NCI-H748 (cell line): Measurements from ENCODE around the gene TSPAN15.
"Not testable (repeated sequence)": the region's sequence is repeated elsewhere in the genome, so short reads cannot be mapped to it uniquely, and the experiment has no call there.

Experiments
- DNase-seq: peaks from one replicate; lab custom pipeline; 2025; ENCODE audit not compliant: unreplicated experiment; lab: John Stamatoyannopoulos, UW

TSPAN15 gene

DNA sequence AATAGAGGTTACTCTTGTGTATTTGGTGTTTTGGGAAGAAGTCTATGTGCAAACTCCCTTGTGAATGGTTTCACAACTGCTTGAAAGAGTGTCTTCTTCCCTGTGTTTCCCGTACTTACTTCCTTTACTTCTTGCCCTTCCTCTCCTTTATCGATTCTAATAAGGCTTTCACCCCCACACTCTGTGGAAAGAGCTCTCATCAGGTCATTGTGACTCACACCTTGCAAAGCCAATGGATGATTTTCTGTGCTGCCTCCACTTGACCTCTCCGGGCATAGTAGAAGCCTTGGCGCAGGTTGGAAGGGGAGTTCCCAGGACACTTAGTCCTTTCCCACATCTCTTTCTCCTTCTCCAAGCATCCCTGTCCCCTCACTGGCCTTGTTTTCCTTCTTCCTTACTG is 6.2 kb upstream of the TSPAN15 start:
- DNase-seq, result no peak

DNA sequence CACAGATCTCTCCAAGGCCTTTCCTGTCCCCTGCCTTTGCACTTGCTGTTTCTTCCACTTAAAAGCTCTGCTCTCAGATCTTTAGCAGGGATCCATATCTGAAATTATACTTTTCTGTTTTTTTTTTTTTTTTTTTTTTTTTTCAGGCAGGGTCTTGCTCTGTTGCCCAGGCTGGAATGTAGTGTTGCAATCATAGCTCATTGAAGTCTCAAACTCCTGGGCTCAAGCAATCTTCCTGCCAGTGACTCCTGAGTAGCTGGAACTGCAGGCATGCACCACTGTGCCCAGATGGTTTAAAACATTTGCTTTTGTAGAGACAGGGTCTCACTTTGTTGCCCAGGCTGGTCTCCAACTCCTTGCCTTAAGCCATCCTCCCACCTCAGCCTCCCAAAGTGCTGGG is 5.0 kb upstream of the TSPAN15 start:
- no peak for DNase-seq

DNA sequence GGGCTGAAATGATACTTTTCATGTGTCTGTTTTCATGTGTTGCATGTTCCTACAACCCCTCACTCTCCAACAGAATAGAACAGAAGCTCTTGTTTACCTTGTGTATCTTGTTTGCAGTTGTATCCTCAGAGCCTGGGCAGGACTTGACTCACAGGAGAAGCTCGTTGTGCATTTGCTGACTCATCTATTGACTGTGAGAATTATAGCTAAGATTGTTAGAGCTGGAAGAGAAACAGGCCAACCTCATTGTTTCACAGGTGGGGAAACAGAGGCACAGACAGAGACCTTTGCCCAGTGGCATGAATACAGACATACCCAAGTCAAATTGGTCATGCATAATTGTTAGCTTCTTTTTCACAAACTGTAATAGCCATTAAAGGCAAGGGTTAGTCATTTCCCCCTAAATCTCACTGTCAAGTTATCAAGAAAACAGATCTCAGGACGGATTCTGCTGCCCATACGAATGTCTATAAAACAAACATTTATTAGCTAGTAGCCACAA is 4.6 kb upstream of the TSPAN15 start:
- no peak for DNase-seq

DNA sequence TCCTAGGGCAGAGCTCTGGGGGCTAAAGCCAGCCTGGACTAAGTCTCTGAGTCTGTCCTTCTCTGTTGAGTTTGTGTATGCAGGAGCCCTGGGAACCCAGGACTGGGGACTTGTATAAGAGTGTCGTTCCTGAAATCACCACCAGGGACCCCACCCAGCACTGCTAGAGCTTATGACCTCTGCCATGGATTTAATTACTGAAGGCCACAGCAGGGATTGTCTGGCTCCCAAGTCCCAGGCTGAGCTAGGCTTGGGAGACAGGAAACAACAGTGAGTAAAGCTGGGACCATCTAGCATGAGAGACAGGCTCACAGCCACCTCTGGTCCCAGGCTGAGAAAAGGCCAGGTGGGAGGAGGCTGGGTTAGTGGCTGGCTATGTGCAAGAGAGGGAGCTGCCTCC is 1.4 kb upstream of the TSPAN15 start:
- peak; percentile 61 for DNase-seq

DNA sequence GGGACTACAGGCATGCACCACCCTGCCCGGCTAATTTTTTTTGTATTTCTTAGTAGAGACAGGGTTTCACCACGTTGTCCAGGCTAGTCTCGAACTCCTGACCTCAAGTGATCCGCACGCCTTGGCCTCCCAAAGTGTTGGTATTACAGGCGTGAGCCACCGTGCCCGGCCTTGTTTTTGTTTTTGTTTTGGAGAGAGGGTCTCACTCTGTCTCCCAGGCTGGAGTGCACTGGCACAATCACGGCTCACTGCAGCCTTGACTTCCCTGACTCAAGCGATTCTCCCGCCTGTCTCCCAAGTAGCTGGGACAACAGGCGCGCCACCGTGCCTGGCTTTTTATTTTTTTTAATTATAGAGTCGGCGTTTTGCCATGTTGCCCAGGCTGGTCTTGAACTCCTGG is 870 bp upstream of the TSPAN15 start:
- DNase-seq, result not testable (repeated sequence)

DNA sequence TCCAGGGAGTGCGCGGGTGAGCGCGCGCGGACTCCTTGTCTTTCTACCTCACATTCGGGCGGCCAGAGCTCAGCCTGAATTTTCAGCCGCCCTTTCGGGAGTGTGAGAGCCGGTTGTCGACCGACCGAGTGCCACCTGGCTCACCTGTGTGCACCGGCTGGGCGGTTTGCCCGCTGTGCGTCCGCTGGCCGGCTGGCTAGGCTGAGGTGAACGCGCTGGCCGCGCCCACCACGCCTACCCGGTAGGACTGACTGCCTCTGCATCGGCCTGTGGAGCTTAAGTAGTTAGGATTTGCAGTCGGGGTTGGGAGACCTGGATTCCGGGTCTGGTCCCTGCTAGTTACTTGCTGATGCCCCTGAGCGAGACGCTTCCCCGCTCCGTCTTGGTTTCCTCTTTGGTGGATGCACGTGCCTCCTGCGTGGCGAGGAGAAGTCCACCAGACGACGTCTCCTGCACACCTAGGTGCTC is 553 bp downstream of the TSPAN15 start:
- peak; percentile 69 for DNase-seq

DNA sequence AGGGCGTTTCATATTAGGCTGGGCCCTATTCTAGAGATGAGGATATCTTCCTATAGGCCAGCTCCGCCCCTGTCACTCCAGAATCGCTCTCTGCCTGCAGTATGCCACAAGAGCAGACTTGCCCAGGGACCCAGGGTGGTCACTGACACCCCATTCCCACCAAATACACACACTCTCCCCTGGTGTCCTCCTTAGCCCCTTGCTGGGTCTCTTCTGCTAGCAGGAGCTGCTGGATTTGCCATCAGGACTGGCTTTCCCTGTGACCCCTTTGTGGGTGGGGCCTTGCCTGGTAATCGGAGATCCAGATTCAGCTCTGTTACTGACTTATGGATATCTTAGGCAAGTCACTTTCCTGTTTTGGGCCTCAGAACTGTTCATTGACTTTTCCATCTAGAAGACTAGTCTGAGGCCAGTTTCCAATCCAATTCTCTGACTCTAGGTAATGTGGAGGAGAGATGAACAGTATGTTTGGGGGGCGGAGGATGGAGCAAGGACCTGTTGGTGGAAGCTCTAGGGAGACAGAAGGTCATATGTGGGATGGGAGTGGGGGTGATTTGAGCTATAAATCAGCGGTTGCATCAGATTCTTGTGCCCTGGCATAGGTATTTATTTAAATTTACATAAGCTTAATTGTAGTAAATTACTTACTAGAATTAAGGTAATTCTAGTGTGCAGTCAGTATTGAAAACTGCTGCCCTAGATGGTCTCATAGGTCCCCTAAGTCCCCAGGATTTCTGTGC is 1.6 kb downstream of the TSPAN15 start:
- DNase-seq, result no peak

DNA sequence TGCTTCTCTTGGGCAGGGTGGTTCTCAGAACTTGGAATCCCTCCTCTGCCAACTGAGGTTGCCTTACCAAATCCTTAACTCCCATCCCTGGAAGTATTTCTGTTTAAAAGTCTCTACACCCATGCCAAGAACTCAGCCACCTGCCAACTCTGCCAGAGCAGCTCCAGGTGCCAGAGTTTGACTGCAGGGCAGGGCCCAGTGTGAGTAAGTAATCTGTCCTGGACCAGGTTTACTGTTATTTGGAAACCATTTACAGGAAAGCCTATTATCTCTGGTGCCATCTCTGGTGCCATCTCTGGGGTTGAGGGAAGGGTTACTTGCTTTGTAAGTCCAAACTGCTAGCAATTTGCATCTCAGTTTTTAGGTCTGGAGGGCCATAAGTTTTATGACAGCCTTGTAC is 2.5 kb downstream of the TSPAN15 start:
- no peak for DNase-seq

DNA sequence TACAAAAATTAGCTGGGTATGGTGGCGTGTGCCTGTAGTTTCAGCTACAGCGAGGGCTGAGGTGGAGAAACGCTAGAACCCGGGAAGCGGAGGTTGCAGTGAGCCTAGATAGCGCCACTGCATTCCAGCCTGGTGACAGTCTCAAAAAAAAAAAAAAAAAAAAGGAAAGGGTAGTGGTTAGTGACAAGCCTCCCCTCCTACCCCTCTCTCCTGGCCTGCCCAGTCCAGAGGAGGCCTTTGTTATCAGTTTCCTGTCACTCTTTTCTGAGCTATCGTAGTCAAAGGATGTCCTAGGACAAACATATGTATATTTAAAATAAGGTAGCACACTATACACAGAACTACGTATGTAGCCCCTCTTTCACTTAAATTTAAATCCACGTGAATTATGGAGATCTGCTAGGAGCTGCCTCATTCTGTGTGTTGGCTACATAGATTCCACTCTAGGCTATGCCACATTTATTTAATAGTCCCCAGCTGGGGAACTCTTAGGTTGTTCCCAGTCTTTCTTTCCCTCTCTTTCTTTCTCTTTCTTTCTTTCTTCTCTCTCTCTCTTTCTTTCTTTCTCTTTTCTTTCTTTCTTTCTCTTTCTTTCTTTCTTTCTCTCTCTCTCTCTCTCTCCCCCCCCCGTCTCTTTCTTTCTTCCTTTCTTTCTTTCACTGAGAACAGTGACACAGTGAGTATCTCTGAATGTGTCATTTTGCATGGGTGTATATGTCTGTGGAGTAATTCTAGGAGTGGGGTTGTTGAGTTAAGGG is 3.9 kb downstream of the TSPAN15 start:
- DNase-seq, result no peak

DNA sequence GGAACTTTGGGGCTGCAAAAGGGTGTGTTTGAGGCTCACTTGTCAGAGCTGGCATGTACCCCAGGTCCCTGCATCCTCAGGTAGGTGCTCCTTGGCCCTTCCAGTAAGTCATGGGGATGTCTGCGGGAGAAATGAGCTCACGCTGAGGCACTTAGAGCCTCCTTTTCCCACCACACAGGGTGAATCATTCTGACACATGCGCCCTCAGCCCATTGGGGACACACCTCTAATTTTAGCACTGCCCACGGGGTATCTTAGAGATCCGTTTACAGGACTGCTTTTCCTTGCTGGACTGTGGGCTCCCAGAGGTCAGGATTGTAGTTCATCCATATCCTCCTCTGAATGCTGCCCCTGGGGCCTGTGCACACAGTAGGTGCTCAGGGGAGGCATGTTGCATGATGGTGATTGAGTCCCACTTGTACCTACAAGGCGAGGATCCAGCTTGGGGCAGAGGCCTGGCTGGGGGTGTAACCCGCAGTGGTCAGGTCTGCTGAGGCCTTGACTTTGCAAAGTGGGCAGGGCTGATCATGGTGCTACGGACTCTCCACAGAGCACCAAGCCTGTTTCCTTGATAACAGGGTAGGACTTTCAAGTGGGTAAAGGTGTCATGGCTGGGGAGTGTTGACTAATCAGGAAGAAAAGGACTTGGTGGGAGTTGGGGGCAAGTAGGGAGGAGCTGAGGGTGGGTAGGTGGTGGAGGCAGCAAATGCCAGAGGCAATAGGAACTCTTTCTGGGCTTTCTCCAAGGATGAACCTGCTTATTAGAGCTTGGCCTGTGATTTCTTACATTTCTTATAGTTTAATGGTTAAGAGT is 5.8 kb downstream of the TSPAN15 start:
- no peak for DNase-seq

DNA sequence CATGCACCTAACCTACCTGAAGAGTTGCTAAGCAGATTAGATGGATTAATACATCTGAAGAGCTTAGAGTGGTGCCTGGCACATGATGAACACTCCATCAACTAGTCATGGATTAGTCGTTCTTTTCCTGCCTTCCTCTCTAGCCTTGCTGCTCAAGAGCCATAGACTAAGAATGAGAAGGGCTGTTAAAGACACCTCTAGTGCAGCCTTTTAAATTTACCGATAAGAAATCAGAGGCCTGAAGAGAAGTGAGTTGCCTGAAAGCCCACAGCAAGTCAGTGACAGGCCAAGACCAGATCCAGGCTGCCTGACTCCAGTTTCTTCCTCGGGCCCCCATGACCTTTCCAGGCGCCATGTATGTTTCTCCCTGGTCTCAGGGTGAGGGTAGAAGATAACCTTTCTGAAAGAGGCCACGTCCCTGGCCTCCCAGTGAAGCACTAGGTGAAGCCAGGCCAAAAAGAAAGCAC is 6.5 kb downstream of the TSPAN15 start:
- no peak for DNase-seq

DNA sequence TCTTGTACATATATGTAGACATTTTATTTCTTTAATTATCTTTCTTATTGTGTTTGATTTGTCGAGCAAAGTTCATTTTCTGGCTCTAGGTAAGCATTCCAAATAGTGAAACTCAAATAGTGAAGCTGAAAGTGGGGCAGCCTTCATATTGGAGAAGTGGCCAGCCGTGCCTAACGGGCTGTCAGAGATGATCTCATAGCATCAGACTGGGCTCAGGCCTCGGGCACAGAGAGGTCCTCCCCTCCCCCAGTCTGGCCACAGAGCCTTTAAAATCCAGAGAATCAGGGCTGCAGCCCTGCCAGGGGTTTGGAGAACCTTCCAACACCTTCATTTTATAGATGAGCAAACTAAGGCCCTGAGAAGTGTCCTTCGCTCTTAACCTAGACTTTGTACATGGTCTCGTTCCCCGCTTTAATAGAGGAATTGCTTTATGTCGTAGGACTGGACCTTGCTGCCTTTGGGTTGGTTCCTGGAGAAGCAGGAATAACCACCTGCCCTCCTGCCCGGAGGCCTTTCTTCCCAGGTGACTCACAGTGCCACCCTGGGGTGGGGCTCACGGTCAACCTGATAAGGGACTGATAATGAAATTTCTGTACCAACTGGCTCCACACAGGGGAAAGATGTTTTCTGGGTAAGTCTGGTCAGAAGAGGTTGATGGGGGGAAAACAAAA is 7.3 kb downstream of the TSPAN15 start:
- no peak for DNase-seq

DNA sequence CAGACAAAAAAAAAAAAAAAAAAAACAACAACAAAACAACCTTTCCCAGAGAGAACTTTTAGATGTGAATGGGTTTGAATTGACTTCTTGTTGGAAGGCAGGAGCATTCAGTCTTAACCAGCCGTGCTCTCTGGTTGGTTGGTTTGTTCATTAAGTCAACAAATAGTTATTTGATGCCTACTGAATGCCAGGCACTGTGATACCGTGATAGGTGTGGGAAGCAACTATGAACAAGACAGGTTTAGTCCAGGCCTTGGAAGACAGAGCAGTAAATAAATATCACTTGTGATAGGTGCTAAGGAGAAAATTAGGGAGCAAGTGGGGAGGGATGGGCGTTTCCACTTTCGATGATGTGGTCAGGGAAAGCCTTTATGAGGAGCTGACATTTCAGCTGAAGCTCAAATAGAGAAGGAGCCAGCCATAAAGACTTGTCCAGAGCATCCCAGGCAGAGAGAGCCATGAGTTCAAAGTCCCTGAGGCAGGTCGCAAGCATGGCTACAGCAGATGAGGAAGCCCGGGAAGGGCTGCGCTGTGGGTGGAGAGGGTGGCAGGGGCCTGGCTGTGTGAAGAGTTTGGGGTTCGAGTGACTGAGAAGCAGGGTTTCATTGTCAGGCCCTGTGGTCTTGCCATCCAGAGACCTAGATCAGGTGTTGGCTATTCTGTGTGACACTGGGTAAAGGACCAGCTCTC is 8.0 kb downstream of the TSPAN15 start:
- no peak for DNase-seq

DNA sequence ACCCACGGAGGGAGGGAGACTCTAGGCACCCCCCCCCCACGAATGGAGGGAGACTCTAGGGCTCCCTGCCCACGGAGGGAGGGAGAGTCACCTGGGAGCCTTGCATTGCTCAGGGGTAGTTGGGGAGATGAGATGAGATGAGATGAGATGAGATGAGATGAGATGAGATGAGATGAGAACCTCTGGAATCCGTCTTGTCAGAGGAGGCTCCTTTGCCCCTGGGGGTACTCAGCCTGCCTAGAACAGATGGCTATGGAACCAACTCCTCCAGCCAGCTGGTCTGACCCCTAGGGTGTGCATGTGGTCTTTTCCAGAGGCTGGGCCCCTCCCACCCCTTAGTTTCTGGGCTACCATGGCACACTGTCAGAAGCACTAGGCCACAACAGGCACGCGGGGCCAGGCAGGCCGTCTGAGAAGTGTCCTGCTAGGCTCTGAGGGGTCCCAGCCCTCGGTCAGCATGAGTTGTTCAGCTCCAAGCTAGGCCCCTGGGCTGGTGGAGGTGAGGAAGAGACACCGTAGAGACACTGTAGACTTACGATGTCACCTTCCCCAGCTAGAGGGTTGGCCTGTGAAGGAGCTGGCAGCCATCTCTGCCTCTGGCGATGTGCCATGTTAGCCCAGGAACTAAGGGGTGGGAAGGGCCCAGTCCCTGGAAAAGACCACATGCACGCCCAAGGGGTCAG is 8.8 kb downstream of the TSPAN15 start:
- DNase-seq, result no peak

DNA sequence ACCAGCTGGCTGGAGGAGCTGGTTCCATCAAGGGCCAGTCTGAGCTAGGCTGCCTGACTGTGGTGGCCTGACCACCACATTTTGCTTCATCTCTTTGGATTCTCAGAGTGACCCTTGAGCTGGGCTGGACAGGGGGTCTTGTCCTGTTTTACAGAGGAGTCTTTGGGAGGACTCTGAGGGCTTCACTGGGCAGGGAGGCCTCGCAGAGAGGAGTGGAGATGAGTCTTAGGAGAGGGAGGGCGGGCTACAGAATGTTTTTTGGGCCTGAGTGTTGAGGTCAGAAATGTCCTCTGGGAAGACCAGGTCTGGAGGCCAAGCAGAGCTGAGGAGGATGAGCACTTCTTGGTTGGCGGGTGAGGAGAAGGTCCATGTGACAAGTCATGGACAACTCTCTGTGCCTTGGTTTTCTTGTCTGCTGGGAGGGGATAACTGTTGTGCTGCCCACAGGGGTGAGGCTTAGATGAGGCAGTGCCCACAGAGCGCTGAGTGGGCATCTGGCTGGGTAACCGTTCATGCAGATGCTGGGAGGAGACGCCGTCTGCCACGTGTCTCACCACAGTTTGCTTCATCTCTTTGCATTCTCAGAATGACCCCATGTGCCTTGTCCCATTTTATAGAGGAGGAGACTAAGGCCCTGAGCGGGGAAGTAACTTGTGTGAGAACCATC is 9.4 kb downstream of the TSPAN15 start:
- no peak for DNase-seq

DNA sequence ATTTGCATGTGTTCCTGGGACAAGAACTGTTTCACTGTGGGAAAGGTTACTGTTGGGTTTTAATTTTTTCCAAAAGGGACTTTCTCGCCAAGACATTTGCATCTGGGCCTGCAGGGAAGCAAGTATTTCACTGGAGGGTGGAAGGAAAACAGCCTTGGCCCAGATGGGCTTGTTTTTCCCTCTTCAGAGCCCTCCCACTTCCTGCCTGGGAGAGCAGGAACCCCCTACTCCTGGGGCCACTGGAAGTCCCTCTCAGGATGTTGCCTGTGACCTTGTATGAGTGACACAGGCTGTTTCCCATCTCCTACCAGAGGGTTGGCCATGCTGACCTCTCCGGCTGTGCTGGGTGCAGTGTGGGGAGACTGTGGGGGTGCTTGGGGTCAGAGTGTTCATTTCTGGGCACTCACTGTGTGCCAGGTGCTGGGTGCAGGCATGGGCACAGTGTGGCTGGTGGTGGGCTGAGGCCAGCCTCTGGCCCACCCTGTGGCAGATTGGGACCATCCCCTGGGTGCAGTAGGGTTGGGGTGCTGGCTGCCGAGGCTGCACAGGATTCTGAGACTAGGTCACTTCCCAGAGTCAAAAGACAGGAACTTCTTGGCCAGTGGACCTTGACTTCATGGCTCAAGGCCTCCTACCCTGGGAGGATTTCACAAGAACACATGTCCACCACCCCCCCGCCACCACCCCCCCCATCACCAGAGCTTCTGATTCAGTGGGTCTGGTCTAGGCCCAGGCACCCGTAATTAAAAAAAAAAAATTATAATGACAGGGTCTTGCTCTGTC is 10.2 kb downstream of the TSPAN15 start:
- no peak for DNase-seq

DNA sequence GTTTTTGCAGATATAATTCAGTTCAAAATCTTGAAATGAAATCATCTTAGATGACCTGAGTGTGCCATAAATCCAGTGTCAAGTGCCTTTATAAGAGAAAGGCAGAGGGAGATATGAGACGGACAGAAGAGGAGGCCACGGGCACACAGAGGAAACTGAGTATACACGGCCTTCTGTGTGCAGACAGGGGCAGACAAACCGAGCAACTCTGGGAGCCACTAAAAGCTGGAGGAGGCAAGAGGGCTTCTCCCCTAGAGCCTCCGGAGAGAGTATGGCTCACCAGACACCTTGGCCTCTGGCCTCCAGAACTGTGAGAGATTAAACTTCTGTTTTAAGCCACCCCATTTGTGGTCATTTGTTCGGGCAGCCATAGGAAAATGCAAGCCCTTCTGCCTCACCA is 12.6 kb downstream of the TSPAN15 start:
- DNase-seq, result no peak

DNA sequence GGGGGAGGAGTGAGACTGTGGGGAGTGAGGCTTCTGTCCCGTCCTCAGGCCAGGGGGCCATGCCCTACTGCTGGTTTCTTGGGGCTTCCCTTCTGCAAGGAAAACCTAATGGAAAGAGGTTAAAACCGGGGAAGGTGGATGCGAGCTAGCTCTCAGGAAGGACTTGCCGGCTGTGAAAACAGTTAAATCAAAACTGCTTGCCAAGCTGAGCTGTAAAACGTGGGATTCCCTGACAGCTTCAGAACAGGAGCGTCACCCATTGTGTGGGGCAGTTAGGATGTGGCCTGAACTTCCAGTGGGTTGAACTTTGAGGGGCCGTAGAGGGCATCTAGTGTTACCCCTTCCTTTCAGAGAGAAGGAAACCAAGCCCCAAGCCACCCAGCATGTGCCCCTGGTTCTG is 13.1 kb downstream of the TSPAN15 start:
- DNase-seq, result no peak
